Gastrocnemius medialis (tissue), 4 donors: ENCODE results near the gene PAPSS2. TPM values are rescaled to one million over a fixed set of nuclear protein-coding genes. Genes with fewer than 3 reads are reported as not detected.

Experiments
- ATAC-seq, 2 donors: fragments of 150-250 bp; one replicate each; pipeline ENCODE4 v1.9.1; 2016
- DNase-seq, 2 donors: peaks; one replicate each; pipeline ENCODE4 v3.0.0-alpha.2; 2019
- H3K27ac ChIP-seq, 4 donors: fragments of 200-600 bp; sonication (generic); 1 replicate in 1 of 4; 2 replicates in 3 of 4; pipeline ENCODE4 v1.5.1; 2016 to 2018; ENCODE audit warnings: mild to moderate bottlenecking in 2 of 4, moderate library complexity in 1 of 4
- H3K27me3 ChIP-seq, 3 donors: fragments of 200-600 bp; sonication (generic) in 2 of 3; 1 replicate in 1 of 3; 2 replicates in 2 of 3; pipeline versions ENCODE4 v1.5.1 to v1.6.0; 2016 to 2019; ENCODE audit warnings: mild to moderate bottlenecking in 1 of 3, moderate library complexity in 1 of 3
- H3K36me3 ChIP-seq, 2 donors: fragments of 200-600 bp; sonication (generic) in 1 of 2; one replicate each; pipeline ENCODE4 v1.5.1; 2017 to 2018
- H3K4me1 ChIP-seq, 2 donors: fragments of 200-600 bp; sonication (generic) in 1 of 2; one replicate each; pipeline ENCODE4 v1.5.1; 2016 to 2017; ENCODE audit warnings: mild to moderate bottlenecking in 2 of 2
- H3K4me3 ChIP-seq, 4 donors: fragments of 200-600 bp; sonication (generic) in 3 of 4; 1 replicate in 1 of 4; 2 replicates in 3 of 4; pipeline ENCODE4 v1.5.1; 2016 to 2019; ENCODE audit warnings: mild to moderate bottlenecking in 2 of 4
- H3K9me3 ChIP-seq, 3 donors: fragments of 200-600 bp; sonication (generic) in 2 of 3; 1 replicate in 1 of 3; 2 replicates in 2 of 3; pipeline ENCODE4 v1.5.1; 2016 to 2019
- CTCF ChIP-seq, 5 experiments: fragments of 450-650 bp in 3 of 5; fragments of 200-600 bp in 2 of 5; sonication (generic) in 2 of 5; IDR thresholded peaks in 4 of 5; conservative IDR thresholded peaks in 1 of 5; 1 replicate in 4 of 5; 2 replicates in 1 of 5; pipeline ENCODE4 v1.5.1; 2016 to 2019; ENCODE audit warnings: antibody characterized with exemption in 5 of 5, mild to moderate bottlenecking in 3 of 5, moderate library complexity in 3 of 5
- POLR2A ChIP-seq, 2 donors: fragments of 450-650 bp; IDR thresholded peaks; one replicate each; pipeline ENCODE4 v1.6.1; 2017; ENCODE audit warnings: antibody characterized with exemption in 2 of 2, mild to moderate bottlenecking in 2 of 2, moderate library complexity in 2 of 2
- in situ Hi-C, 4 donors: fragments of 200-750 bp; cut with MboI; loops; one replicate each; pipeline versions ENCODE4 v1.15.0 to v1.8.0; 2017; ENCODE audit warnings: low sequenced_read_pairs in 4 of 4
- intact Hi-C: fragments of 100-400 bp; cut with DNase I; formaldehyde crosslinking; loops from one replicate; pipeline ENCODE4 v1.15.1; 2023; ENCODE audit warnings: low total_unique reads
- total RNA-seq, 4 donors: library from RNA; depleted of rRNA; stranded (reverse); fragments of >200 nt; gene quantifications; one replicate each; pipeline versions ENCODE4 v1.1.0 to v1.2.3, GENCODE V29; 2016

The PAPSS2 gene
- total RNA-seq, 4 donors from 2014 or later = 2.7 to 8.7 (median 6.8) TPM

DNA sequence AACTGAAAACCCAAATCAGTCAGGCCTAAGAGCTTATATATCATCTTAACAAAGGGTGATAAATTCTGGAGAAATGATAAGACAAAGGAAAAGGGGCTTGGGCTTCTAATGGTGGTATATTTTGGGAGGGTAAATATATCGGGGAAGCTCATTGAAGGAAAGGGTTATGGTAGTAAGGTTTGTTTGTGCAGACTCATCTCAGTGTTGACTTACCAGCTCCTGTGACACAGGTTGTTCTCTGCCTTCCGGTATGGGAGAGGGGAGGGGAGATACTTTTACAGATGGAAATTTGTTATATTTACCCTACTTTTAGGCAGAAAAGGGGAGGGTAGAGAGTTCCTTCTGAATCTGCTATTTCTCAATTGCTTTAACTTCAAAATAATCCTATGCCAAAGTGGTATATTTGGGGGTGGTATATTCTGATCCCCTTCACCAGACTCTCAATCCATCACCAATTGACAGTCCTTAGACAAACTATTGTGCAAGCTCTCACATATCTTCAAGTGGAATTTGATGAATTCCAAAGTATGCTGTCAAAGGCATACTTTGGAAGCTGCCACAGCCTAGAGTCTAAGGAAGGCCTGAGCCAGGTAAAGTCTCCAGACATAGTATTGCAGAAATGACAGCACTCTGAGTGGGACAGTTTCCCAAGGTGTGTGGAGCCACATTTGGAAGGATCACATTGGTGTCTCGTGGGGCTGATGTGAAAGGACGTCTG lies 13.3 kb upstream of the PAPSS2 start:
- H3K36me3 ChIP-seq = no peaks in the 10 kb centered on the region
- no peaks in the 10 kb centered on the region for H3K4me1 ChIP-seq
- in situ Hi-C loops (no loop called here), intact Hi-C loops (no loop called here)
- no peak for TF ChIP-seq CTCF (IDR thresholded peaks at IDR 0.05 in 4 of 5, conservative IDR thresholded peaks at IDR 0.05 in 1 of 5)
- no peak for TF ChIP-seq POLR2A (IDR thresholded peaks at IDR 0.05)
- no peaks in the 10 kb centered on the region for H3K9me3 ChIP-seq
- H3K27ac ChIP-seq = no peak overlapping the region
- DNase-seq (no peak), ATAC-seq (no peak)
- no peaks in the 10 kb centered on the region for H3K27me3 ChIP-seq
- no peak overlapping the region for H3K4me3 ChIP-seq

DNA sequence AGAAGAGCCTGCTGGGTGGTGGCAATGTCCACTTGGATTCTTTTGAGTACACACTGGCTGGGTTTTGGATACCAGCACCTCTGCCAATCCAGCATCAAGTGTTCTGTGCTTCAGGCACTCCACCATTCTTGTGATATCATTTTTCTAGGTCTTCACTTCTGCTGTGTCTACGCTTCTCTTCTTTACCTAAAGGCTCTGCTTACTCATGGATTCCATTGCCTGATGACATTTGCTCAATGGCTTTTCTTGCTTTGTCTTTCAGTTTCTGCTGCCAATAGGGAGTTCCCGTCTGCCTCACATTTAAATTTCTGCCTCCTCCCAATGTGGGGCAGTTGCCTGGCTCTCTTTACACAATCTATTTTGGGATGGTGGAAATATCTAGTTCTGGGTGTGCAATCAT lies 12.7 kb upstream of the PAPSS2 start:
- TF ChIP-seq POLR2A (IDR thresholded peaks at IDR 0.05) (no peak), CTCF (IDR thresholded peaks at IDR 0.05 in 4 of 5, conservative IDR thresholded peaks at IDR 0.05 in 1 of 5) (no peak)

GRCh38 chr10:87650838-87651589 lies 8.7 kb upstream of the PAPSS2 start:
- Histone ChIP-seq H3K9me3 (no peaks in the 10 kb centered on the region), H3K27ac (no peak overlapping the region), H3K27me3 (no peaks in the 10 kb centered on the region), H3K36me3 (no peaks in the 10 kb centered on the region), H3K4me1 (no peaks in the 10 kb centered on the region), H3K4me3 (no peak overlapping the region)
- DNase-seq = no peak
- intact Hi-C loops (no loop called here), in situ Hi-C loops (no loop called here)
- no peak for TF ChIP-seq CTCF (IDR thresholded peaks at IDR 0.05 in 4 of 5, conservative IDR thresholded peaks at IDR 0.05 in 1 of 5)
- TF ChIP-seq POLR2A (IDR thresholded peaks at IDR 0.05) = no peak
- ATAC-seq = no peak

More for the DNA sequence above, 12.7 kb upstream of the PAPSS2 start:
- Histone ChIP-seq H3K4me3 (no peak overlapping the region), H3K27me3 (no peaks in the 10 kb centered on the region), H3K9me3 (no peaks in the 10 kb centered on the region), H3K4me1 (no peaks in the 10 kb centered on the region), H3K27ac (no peak overlapping the region), H3K36me3 (no peaks in the 10 kb centered on the region)
- intact Hi-C loops (no loop called here), in situ Hi-C loops (no loop called here)
- ATAC-seq (no peak), DNase-seq (no peak)

DNA sequence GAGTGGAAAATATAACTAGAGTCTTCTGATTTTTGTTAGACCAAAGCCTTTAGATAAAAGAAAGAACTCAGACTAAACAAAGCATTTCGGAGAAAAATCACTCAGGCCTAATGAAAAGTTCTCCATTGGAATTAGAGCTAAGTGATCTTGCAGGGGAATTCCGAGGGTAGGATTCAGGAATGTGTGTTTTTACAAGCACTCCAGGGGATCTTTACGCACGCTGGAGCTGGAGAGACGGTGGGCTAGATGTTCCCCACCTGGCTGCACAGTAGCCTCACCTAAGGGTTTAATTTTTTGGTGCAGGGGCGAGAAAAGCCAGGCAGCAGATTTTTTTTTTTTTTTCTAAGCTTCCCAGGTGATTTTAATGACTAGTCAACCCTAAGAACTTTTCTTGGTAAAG lies 7.9 kb upstream of the PAPSS2 start:
- no peaks in the 10 kb centered on the region for H3K4me1 ChIP-seq
- TF ChIP-seq CTCF (IDR thresholded peaks at IDR 0.05 in 4 of 5, conservative IDR thresholded peaks at IDR 0.05 in 1 of 5) (no peak), POLR2A (IDR thresholded peaks at IDR 0.05) (no peak)
- ATAC-seq (no peak), DNase-seq (no peak)
- H3K9me3 ChIP-seq = no peaks in the 10 kb centered on the region
- no peak overlapping the region for H3K27ac ChIP-seq
- intact Hi-C loops (no loop called here), in situ Hi-C loops (no loop called here)
- H3K36me3 ChIP-seq = no peaks in the 10 kb centered on the region
- H3K4me3 ChIP-seq = no peak overlapping the region
- no peaks in the 10 kb centered on the region for H3K27me3 ChIP-seq
